IPS-20b (cell line): ENCODE measurements around the gene COPG1.
"Not testable (repeated sequence)": the region's sequence is repeated elsewhere in the genome, so short reads cannot be mapped to it uniquely, and the experiment has no call there.

Source experiments
- H3K27ac ChIP-seq: one replicate; pipeline ENCODE4 v1.5.1; 2013; ENCODE audit warnings: low read length
- H3K27me3 ChIP-seq: 2 replicates; pipeline ENCODE4 v1.6.1; 2013; ENCODE audit warnings: mild to moderate bottlenecking, low read length, inconsistent platforms; ENCODE audit not compliant: insufficient read depth
- H3K36me3 ChIP-seq: 2 replicates; pipeline ENCODE4 v1.6.1; 2013; ENCODE audit warnings: low read depth, mild to moderate bottlenecking, inconsistent platforms, low read length, moderate library complexity; ENCODE audit not compliant: insufficient read depth
- H3K4me1 ChIP-seq: 2 replicates; pipeline ENCODE4 v1.6.1; 2013; ENCODE audit warnings: mild to moderate bottlenecking, control low read depth, inconsistent platforms, low read length, moderate library complexity; ENCODE audit not compliant: insufficient read depth
- H3K4me3 ChIP-seq: 2 replicates; pipeline ENCODE4 v1.5.1; 2013; ENCODE audit warnings: mild to moderate bottlenecking, low read length, inconsistent platforms
- H3K9ac ChIP-seq: 2 replicates; pipeline ENCODE4 v1.6.1; 2013; ENCODE audit warnings: low read depth, mild to moderate bottlenecking, inconsistent platforms, low read length, moderate library complexity
- H3K9me3 ChIP-seq: 2 replicates; pipeline ENCODE4 v1.6.1; 2013; ENCODE audit warnings: mild to moderate bottlenecking, low read depth, low read length, inconsistent platforms; ENCODE audit not compliant: insufficient read depth

Gene COPG1

DNA sequence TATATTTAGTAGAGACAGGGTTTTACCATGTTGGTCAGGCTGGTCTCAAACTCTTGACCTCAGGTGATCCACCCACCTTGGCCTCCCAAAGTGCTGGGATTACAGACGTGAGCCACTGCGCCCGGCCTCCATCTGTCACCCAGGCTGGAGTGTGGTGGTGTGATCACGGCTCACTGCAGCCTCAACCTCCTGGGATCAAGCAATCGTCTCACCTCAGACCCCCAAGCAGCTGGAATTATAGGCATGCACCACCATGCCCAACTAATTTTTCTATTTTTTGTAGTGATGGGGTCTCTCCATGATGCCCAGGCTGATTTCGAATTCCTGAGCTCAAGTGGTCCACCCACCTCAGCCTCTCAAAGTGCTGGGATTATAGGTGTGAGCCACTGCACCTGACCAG is 15.6 kb downstream of the COPG1 start:
- H3K9me3 ChIP-seq, H3K4me3 ChIP-seq, H3K27me3 ChIP-seq, H3K4me1 ChIP-seq, H3K9ac ChIP-seq, H3K27ac ChIP-seq: not testable (repeated sequence)
- H3K36me3 ChIP-seq = peaks cover 96% of the 10 kb centered on the region

- no peak overlapping the region for H3K4me3 ChIP-seq
- H3K9me3 ChIP-seq = no peaks in the 10 kb centered on the region
- no peak overlapping the region for H3K27ac ChIP-seq
- no peak overlapping the region for H3K9ac ChIP-seq
- H3K4me1 ChIP-seq = no peaks in the 10 kb centered on the region
- no peaks in the 10 kb centered on the region for H3K27me3 ChIP-seq
- peaks cover 96% of the 10 kb centered on the region for H3K36me3 ChIP-seq
Observed at GRCh38 chr3:129266651-129267050, 17.2 kb downstream of the COPG1 start.

DNA sequence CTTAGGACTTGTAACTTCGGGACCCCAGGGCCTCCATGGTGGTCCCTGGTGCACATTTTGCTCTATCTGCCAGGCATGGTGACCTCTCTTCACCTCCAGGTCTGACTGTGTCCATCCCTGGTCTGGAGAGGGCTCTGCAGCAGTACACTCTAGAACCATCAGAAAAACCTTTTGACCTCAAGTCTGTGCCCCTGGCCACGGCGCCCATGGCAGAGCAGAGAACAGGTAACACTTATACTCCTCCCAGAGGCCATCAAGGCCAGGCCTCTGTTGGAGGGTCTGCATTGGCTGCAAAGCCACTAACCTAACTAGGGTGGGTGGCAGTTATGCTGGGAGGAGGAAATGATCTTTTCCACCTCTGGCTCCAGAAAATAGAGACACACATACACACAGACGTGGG is 19.0 kb downstream of the COPG1 start:
- no peak overlapping the region for H3K27ac ChIP-seq
- peaks cover 96% of the 10 kb centered on the region for H3K36me3 ChIP-seq
- no peak overlapping the region for H3K4me3 ChIP-seq
- H3K27me3 ChIP-seq = no peaks in the 10 kb centered on the region
- no peaks in the 10 kb centered on the region for H3K9me3 ChIP-seq
- no peaks in the 10 kb centered on the region for H3K4me1 ChIP-seq
- H3K9ac ChIP-seq = no peak overlapping the region

GRCh38 chr3:129271674-129272073 is 22.3 kb downstream of the COPG1 start:
- Histone ChIP-seq H3K27ac (no peak overlapping the region), H3K27me3 (no peaks in the 10 kb centered on the region), H3K9me3 (no peaks in the 10 kb centered on the region), H3K4me1 (no peaks in the 10 kb centered on the region), H3K36me3 (peaks cover 98% of the 10 kb centered on the region), H3K4me3 (no peak overlapping the region), H3K9ac (no peak overlapping the region)

GRCh38 chr3:129276385-129276784 is 27.0 kb downstream of the COPG1 start:
- Histone ChIP-seq H3K9ac (no peak overlapping the region), H3K27me3 (no peaks in the 10 kb centered on the region), H3K4me1 (peaks cover 12% of the 10 kb centered on the region; the same call in 1 of the 2 replicates), H3K36me3 (peaks cover 62% of the 10 kb centered on the region), H3K9me3 (no peaks in the 10 kb centered on the region), H3K4me3 (no peak overlapping the region), H3K27ac (no peak overlapping the region)

- Histone ChIP-seq H3K4me1 (peaks cover 12% of the 10 kb centered on the region; the same call in 1 of the 2 replicates), H3K9me3 (no peaks in the 10 kb centered on the region), H3K27me3 (no peaks in the 10 kb centered on the region), H3K4me3 (peak overlapping the region; percentile 82), H3K9ac (peak overlapping the region; percentile 97; the same call in 1 of the 2 replicates), H3K36me3 (peaks cover 48% of the 10 kb centered on the region), H3K27ac (peak overlapping the region; percentile 97)
Observed at GRCh38 chr3:129277829-129278271, 28.4 kb downstream of the COPG1 start.

- Histone ChIP-seq H3K9ac (peak within 1 kb of the TSS; percentile 97), H3K27me3 (no peaks in the 10 kb centered on the region), H3K36me3 (peaks cover 43% of the 10 kb centered on the region), H3K4me3 (peak within 1 kb of the TSS; percentile 82), H3K9me3 (no peaks in the 10 kb centered on the region), H3K4me1 (peaks cover 12% of the 10 kb centered on the region; the same call in 1 of the 2 replicates), H3K27ac (peak within 1 kb of the TSS; percentile 97)
Observed at GRCh38 chr3:129278439-129278965, 29.1 kb downstream of the COPG1 start, which contains the start of gene HMCES. Gene HMCES, plus strand, starts transcription at chr3:129278870. Its CDS starts 863 bp downstream, at chr3:129279733.

- H3K9ac ChIP-seq = peak overlapping the region; percentile 97; the same call in 1 of the 2 replicates
- H3K27ac ChIP-seq = no peak overlapping the region
- no peaks in the 10 kb centered on the region for H3K27me3 ChIP-seq
- H3K4me1 ChIP-seq = peaks cover 12% of the 10 kb centered on the region; the same call in 1 of the 2 replicates
- peaks cover 35% of the 10 kb centered on the region for H3K36me3 ChIP-seq
- no peaks in the 10 kb centered on the region for H3K9me3 ChIP-seq
- peak overlapping the region; percentile 82 for H3K4me3 ChIP-seq
Observed at GRCh38 chr3:129278966-129279906, 29.8 kb downstream of the COPG1 start.

GRCh38 chr3:129280183-129280582 is 30.8 kb downstream of the COPG1 start:
- H3K4me3 ChIP-seq = peak overlapping the region; percentile 82
- H3K4me1 ChIP-seq = peaks cover 12% of the 10 kb centered on the region; the same call in 1 of the 2 replicates
- H3K9ac ChIP-seq = peak overlapping the region; percentile 97; the same call in 1 of the 2 replicates
- H3K36me3 ChIP-seq = peaks cover 26% of the 10 kb centered on the region
- H3K27ac ChIP-seq = no peak overlapping the region
- no peaks in the 10 kb centered on the region for H3K27me3 ChIP-seq
- no peaks in the 10 kb centered on the region for H3K9me3 ChIP-seq

GRCh38 chr3:129281726-129282125 is 32.3 kb downstream of the COPG1 start:
- peaks cover 11% of the 10 kb centered on the region for H3K36me3 ChIP-seq

GRCh38 chr3:129282727-129283327 is 33.4 kb downstream of the COPG1 start:
- peaks cover 8% of the 10 kb centered on the region; the same call in 1 of the 2 replicates for H3K4me1 ChIP-seq
- no peak overlapping the region for H3K27ac ChIP-seq
- H3K36me3 ChIP-seq = peaks cover 6% of the 10 kb centered on the region; the same call in 1 of the 2 replicates
- H3K4me3 ChIP-seq = no peak overlapping the region
- no peaks in the 10 kb centered on the region for H3K9me3 ChIP-seq
- H3K9ac ChIP-seq = no peak overlapping the region
- H3K27me3 ChIP-seq = no peaks in the 10 kb centered on the region

More at GRCh38 chr3:129281726-129282125, 32.3 kb downstream of the COPG1 start:
- H3K9ac ChIP-seq = no peak overlapping the region
- H3K4me1 ChIP-seq = peaks cover 12% of the 10 kb centered on the region; the same call in 1 of the 2 replicates
- no peak overlapping the region for H3K27ac ChIP-seq
- H3K4me3 ChIP-seq = no peak overlapping the region
- H3K27me3 ChIP-seq = no peaks in the 10 kb centered on the region
- H3K9me3 ChIP-seq = no peaks in the 10 kb centered on the region
